Hepatocyte (in vitro differentiated cells): Measurements from ENCODE around the gene PLA1A. TPM values are rescaled to one million over a fixed set of nuclear protein-coding genes. Genes with fewer than 3 reads are reported as not detected.

ENCODE experiments used
- DNase-seq: peaks from one replicate; pipeline ENCODE4 v3.0.0-alpha.2; 2016; ENCODE audit warnings: low spot score
- H2AFZ ChIP-seq: fragments of 200-600 bp; sonication (generic); 2 replicates; pipeline ENCODE4 v1.6.0; 2016; ENCODE audit warnings: antibody characterized with exemption, mild to moderate bottlenecking
- H3K27ac ChIP-seq: fragments of 200-600 bp; sonication (generic); 2 replicates; pipeline ENCODE4 v1.5.1; 2016; ENCODE audit warnings: mild to moderate bottlenecking
- H3K27me3 ChIP-seq: fragments of 200-600 bp; sonication (generic); 2 replicates; pipeline ENCODE4 v1.6.1; 2016
- H3K36me3 ChIP-seq: fragments of 200-600 bp; sonication (generic); replicated peaks from 2 replicates; pipeline ENCODE4 v1.5.1; 2016; ENCODE audit warnings: low read depth; ENCODE audit not compliant: insufficient read depth
- H3K4me1 ChIP-seq: fragments of 200-600 bp; sonication (generic); 2 replicates; pipeline ENCODE4 v1.5.1; 2016; ENCODE audit warnings: mild to moderate bottlenecking, moderate library complexity; ENCODE audit not compliant: insufficient read depth
- H3K4me2 ChIP-seq: fragments of 200-600 bp; sonication (generic); 2 replicates; pipeline ENCODE4 v1.6.0; 2016
- H3K4me3 ChIP-seq: fragments of 200-600 bp; sonication (generic); 2 replicates; pipeline ENCODE4 v1.5.1; 2016; ENCODE audit warnings: mild to moderate bottlenecking
- H3K79me2 ChIP-seq: fragments of 200-600 bp; sonication (generic); 2 replicates; pipeline ENCODE4 v1.6.0; 2017; ENCODE audit warnings: mild to moderate bottlenecking
- H3K9me2 ChIP-seq: fragments of 200-600 bp; sonication (generic); replicated peaks from 2 replicates; pipeline ENCODE4 v1.6.0; 2017; ENCODE audit warnings: mild to moderate bottlenecking; ENCODE audit not compliant: insufficient read depth
- H3K9me3 ChIP-seq: fragments of 200-600 bp; sonication (generic); 2 replicates; pipeline ENCODE4 v1.5.1; 2016; ENCODE audit warnings: low read depth, mild to moderate bottlenecking
- H4K20me1 ChIP-seq: fragments of 200-600 bp; sonication (generic); 2 replicates; pipeline ENCODE4 v1.6.0; 2016; ENCODE audit warnings: mild to moderate bottlenecking; ENCODE audit not compliant: insufficient read depth, poor library complexity, severe bottlenecking
- CTCF ChIP-seq: fragments of 200-600 bp; sonication (generic); IDR thresholded peaks from 2 replicates; pipeline ENCODE4 v1.5.1; 2016; ENCODE audit warnings: antibody characterized with exemption, mild to moderate bottlenecking; ENCODE audit not compliant: poor library complexity
- EZH2 ChIP-seq: fragments of 200-600 bp; sonication (generic); IDR thresholded peaks from 2 replicates; pipeline ENCODE4 v1.6.1; 2016; ENCODE audit warnings: antibody characterized with exemption, mild to moderate bottlenecking, borderline replicate concordance
- EZH2phosphoT487 ChIP-seq: fragments of 200-600 bp; sonication (generic); IDR thresholded peaks from one replicate; pipeline ENCODE4 v1.6.1; 2018; ENCODE audit warnings: antibody characterized with exemption, mild to moderate bottlenecking, low read depth, moderate library complexity; ENCODE audit not compliant: unreplicated experiment, severe bottlenecking
- WGBS: methylation state at CpG from one replicate; pipeline ENCODE4 v1.1.6; 2016; ENCODE audit warnings: low lambda C conversion rate; ENCODE audit errors: missing lambda C conversion rate; 5-methylcytosine and 5-hydroxymethylcytosine counted together
- polyA plus RNA-seq: library from polyadenylated mRNA; unstranded; fragments of >200 nt; fragmentation: Nextera tagmentation; extraction: Ambion mirVana; gene quantifications from 2 replicates; pipeline ENCODE4 v1.2.1, GENCODE V29; 2016
- total RNA-seq: library from RNA; depleted of rRNA; stranded (reverse); fragments of >200 nt; gene quantifications from 2 replicates; pipeline ENCODE4 v1.2.3, GENCODE V29; 2014

PLA1A gene
- total and polyA plus RNA-seq, 2 experiments from 2014 or later, result 2.6 to 3.3 TPM

DNA sequence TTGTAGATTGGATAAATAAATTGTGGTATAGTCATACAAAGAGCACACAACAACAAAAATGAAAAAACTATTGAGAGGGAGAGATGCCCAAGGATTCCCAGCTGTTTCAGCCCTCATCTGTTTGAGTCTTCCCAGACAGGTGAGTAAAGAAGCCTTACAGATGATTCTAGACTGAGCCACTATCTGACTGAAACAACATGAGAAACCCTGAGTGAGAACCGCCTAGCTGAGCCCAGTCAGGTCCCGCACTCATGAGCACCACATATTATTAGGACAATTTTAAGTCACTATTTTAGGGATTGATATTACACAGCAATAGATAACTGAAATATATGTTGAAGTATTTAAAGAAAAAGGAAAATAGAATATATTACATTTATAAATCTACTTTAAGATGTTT lies 43.7 kb downstream of the PLA1A start:
- Histone ChIP-seq H3K27me3 (no peaks in the 10 kb centered on the region), H3K4me3 (no peak overlapping the region), H3K79me2 (no peaks in the 10 kb centered on the region), H4K20me1 (no peaks in the 10 kb centered on the region), H3K36me3 (no peaks in the 10 kb centered on the region), H3K4me1 (no peaks in the 10 kb centered on the region), H3K9me3 (no peaks in the 10 kb centered on the region), H3K9me2 (no peaks in the 10 kb centered on the region), H2AFZ (no peak overlapping the region), H3K4me2 (no peak overlapping the region), H3K27ac (no peak overlapping the region)
- 100% methylated on average over 2 of the region's 2 CpGs for WGBS
- TF ChIP-seq EZH2phosphoT487 (no peak), EZH2 (no peak), CTCF (no peak)
- no peak for DNase-seq

DNA sequence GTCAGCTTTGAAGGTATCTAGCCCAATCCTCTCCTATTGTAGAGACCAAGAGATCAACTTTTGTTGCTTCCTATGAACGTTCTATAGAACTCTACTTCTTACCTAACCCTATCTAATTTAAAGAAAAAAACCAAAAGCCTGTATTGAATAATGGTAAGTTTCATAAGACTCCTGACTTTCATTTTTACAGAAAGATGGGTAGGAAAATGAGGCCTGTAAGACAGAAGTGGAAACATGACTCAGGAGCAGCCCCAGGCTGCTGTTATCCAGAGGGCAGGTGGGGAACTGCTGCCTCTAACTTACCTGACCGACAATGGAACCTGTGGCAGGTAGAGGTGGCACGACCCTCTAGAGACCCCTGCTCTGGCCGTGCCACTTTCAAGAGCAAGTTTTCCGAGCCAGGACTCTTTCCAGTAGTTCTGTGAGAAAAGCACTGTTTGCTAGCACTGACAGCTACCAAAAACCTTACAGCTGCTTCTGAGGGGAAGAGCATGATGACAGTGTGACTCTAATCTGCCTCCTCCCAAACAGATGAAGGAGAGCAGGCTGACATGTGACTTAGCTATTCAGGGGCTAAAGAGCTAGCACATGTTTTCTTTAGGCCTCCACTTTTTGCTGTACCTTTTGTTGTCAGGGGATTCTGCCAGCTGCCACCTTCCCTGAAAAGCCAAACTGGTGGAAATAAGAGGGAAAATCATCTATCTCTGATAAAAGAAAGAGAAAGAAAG lies 45.2 kb downstream of the PLA1A start:
- Histone ChIP-seq H3K9me2 (no peaks in the 10 kb centered on the region), H3K4me2 (no peak overlapping the region), H3K4me1 (no peaks in the 10 kb centered on the region), H3K9me3 (no peaks in the 10 kb centered on the region), H2AFZ (no peak overlapping the region), H3K4me3 (no peak overlapping the region), H3K27ac (peak overlapping the region; percentile 12), H4K20me1 (no peaks in the 10 kb centered on the region), H3K36me3 (no peaks in the 10 kb centered on the region), H3K79me2 (no peaks in the 10 kb centered on the region), H3K27me3 (no peaks in the 10 kb centered on the region)
- WGBS, result 69% methylated on average over 5 of the region's 5 CpGs
- no peak for DNase-seq
- TF ChIP-seq EZH2phosphoT487 (no peak), CTCF (no peak), EZH2 (no peak)

GRCh38 chr3:119643528-119643927 lies 45.8 kb downstream of the PLA1A start:
- H3K9me3 ChIP-seq, result no peaks in the 10 kb centered on the region
- WGBS, result 72% methylated on average over 2 of the region's 2 CpGs
- no peaks in the 10 kb centered on the region for H3K27me3 ChIP-seq
- H2AFZ ChIP-seq, result no peak overlapping the region
- no peak overlapping the region for H3K27ac ChIP-seq
- H3K4me2 ChIP-seq, result no peak overlapping the region
- no peaks in the 10 kb centered on the region for H3K79me2 ChIP-seq
- DNase-seq, result no peak
- no peaks in the 10 kb centered on the region for H3K9me2 ChIP-seq
- H3K4me1 ChIP-seq, result no peaks in the 10 kb centered on the region
- H4K20me1 ChIP-seq, result no peaks in the 10 kb centered on the region
- H3K36me3 ChIP-seq, result no peaks in the 10 kb centered on the region
- no peak overlapping the region for H3K4me3 ChIP-seq
- no peak for TF ChIP-seq EZH2phosphoT487
- TF ChIP-seq EZH2, result no peak
- no peak for TF ChIP-seq CTCF
